Hepatocyte (in vitro differentiated cells): ENCODE data around the gene CINP. TPM values are rescaled to one million over a fixed set of nuclear protein-coding genes. Genes with fewer than 3 reads are reported as not detected.

ENCODE experiments used
- DNase-seq: peaks from one replicate; pipeline ENCODE4 v3.0.0-alpha.2; 2016; ENCODE audit warnings: low spot score
- H2AFZ ChIP-seq: fragments of 200-600 bp; sonication (generic); 2 replicates; pipeline ENCODE4 v1.6.0; 2016; ENCODE audit warnings: antibody characterized with exemption, mild to moderate bottlenecking
- H3K27ac ChIP-seq: fragments of 200-600 bp; sonication (generic); 2 replicates; pipeline ENCODE4 v1.5.1; 2016; ENCODE audit warnings: mild to moderate bottlenecking
- H3K27me3 ChIP-seq: fragments of 200-600 bp; sonication (generic); 2 replicates; pipeline ENCODE4 v1.6.1; 2016
- H3K36me3 ChIP-seq: fragments of 200-600 bp; sonication (generic); replicated peaks from 2 replicates; pipeline ENCODE4 v1.5.1; 2016; ENCODE audit warnings: low read depth; ENCODE audit not compliant: insufficient read depth
- H3K4me1 ChIP-seq: fragments of 200-600 bp; sonication (generic); 2 replicates; pipeline ENCODE4 v1.5.1; 2016; ENCODE audit warnings: mild to moderate bottlenecking, moderate library complexity; ENCODE audit not compliant: insufficient read depth
- H3K4me2 ChIP-seq: fragments of 200-600 bp; sonication (generic); 2 replicates; pipeline ENCODE4 v1.6.0; 2016
- H3K4me3 ChIP-seq: fragments of 200-600 bp; sonication (generic); 2 replicates; pipeline ENCODE4 v1.5.1; 2016; ENCODE audit warnings: mild to moderate bottlenecking
- H3K79me2 ChIP-seq: fragments of 200-600 bp; sonication (generic); 2 replicates; pipeline ENCODE4 v1.6.0; 2017; ENCODE audit warnings: mild to moderate bottlenecking
- H3K9me2 ChIP-seq: fragments of 200-600 bp; sonication (generic); replicated peaks from 2 replicates; pipeline ENCODE4 v1.6.0; 2017; ENCODE audit warnings: mild to moderate bottlenecking; ENCODE audit not compliant: insufficient read depth
- H3K9me3 ChIP-seq: fragments of 200-600 bp; sonication (generic); 2 replicates; pipeline ENCODE4 v1.5.1; 2016; ENCODE audit warnings: low read depth, mild to moderate bottlenecking
- H4K20me1 ChIP-seq: fragments of 200-600 bp; sonication (generic); 2 replicates; pipeline ENCODE4 v1.6.0; 2016; ENCODE audit warnings: mild to moderate bottlenecking; ENCODE audit not compliant: insufficient read depth, poor library complexity, severe bottlenecking
- EZH2 ChIP-seq: fragments of 200-600 bp; sonication (generic); IDR thresholded peaks from 2 replicates; pipeline ENCODE4 v1.6.1; 2016; ENCODE audit warnings: antibody characterized with exemption, mild to moderate bottlenecking, borderline replicate concordance
- EZH2phosphoT487 ChIP-seq: fragments of 200-600 bp; sonication (generic); IDR thresholded peaks from one replicate; pipeline ENCODE4 v1.6.1; 2018; ENCODE audit warnings: antibody characterized with exemption, mild to moderate bottlenecking, low read depth, moderate library complexity; ENCODE audit not compliant: unreplicated experiment, severe bottlenecking
- WGBS: methylation state at CpG from one replicate; pipeline ENCODE4 v1.1.6; 2016; ENCODE audit warnings: low lambda C conversion rate; ENCODE audit errors: missing lambda C conversion rate; 5-methylcytosine and 5-hydroxymethylcytosine counted together
- polyA plus RNA-seq: library from polyadenylated mRNA; unstranded; fragments of >200 nt; fragmentation: Nextera tagmentation; extraction: Ambion mirVana; gene quantifications from 2 replicates; pipeline ENCODE4 v1.2.1, GENCODE V29; 2016
- total RNA-seq: library from RNA; depleted of rRNA; stranded (reverse); fragments of >200 nt; gene quantifications from 2 replicates; pipeline ENCODE4 v1.2.3, GENCODE V29; 2014
- TF ChIP-seq, protein P1 (sequence below): fragments of 200-600 bp; sonication (generic); IDR thresholded peaks from 2 replicates; pipeline ENCODE4 v1.5.1; 2016; ENCODE audit warnings: antibody characterized with exemption, mild to moderate bottlenecking; ENCODE audit not compliant: poor library complexity

Gene CINP
- total and polyA plus RNA-seq, 2 experiments from 2014 or later = 22.9 to 40.2 TPM

DNA sequence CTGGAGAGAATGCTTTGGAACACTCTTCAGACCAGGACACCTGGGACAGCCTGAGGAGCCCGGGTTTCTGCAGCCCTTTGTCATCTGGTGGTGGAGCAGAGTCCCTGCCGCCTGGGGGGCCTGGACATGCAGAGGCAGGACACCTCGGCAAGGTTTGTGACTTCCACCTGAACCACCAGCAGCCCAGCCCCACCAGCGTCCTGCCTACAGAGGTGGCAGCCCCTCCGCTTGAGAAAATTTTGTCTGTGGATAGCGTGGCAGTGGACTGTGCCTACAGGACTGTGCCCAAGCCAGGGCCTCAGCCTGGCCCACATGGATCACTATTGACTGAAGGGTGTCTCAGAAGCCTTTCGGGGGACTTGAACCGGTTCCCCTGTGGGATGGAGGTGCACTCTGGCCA lies 21.1 kb downstream of the CINP start:
- Histone ChIP-seq H3K79me2 (no peaks in the 10 kb centered on the region), H3K9me2 (no peaks in the 10 kb centered on the region), H3K4me2 (no peak overlapping the region), H3K27ac (no peak overlapping the region), H3K36me3 (no peaks in the 10 kb centered on the region), H2AFZ (no peak overlapping the region), H3K27me3 (no peaks in the 10 kb centered on the region), H3K4me1 (no peaks in the 10 kb centered on the region), H4K20me1 (no peaks in the 10 kb centered on the region), H3K9me3 (no peaks in the 10 kb centered on the region), H3K4me3 (no peak overlapping the region)
- TF ChIP-seq EZH2 = no peak
- no peak for TF ChIP-seq EZH2phosphoT487
- TF ChIP-seq, protein P1, sequence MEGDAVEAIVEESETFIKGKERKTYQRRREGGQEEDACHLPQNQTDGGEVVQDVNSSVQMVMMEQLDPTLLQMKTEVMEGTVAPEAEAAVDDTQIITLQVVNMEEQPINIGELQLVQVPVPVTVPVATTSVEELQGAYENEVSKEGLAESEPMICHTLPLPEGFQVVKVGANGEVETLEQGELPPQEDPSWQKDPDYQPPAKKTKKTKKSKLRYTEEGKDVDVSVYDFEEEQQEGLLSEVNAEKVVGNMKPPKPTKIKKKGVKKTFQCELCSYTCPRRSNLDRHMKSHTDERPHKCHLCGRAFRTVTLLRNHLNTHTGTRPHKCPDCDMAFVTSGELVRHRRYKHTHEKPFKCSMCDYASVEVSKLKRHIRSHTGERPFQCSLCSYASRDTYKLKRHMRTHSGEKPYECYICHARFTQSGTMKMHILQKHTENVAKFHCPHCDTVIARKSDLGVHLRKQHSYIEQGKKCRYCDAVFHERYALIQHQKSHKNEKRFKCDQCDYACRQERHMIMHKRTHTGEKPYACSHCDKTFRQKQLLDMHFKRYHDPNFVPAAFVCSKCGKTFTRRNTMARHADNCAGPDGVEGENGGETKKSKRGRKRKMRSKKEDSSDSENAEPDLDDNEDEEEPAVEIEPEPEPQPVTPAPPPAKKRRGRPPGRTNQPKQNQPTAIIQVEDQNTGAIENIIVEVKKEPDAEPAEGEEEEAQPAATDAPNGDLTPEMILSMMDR = no peak
- no peak for DNase-seq
- 93% methylated on average over 8 of the region's 8 CpGs for WGBS

DNA sequence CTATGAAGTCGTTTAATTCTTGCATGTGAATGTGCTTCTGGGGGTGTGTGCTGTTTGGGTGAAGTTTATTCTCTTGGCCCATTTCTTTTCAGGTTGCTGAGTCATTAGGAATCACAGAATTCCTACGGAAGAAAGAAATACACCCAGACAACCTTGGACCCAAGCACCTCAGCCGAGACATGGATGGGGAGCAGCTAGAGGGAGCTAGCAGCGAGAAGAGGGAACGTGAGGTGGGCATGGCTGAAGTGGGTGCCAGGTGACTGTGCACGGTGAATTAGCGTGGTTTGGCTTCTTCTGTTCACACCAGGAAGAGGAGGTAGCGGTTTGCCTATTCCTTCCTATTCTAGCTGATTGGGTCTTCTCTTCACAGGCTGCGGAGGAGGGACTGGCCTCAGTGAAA lies 24.0 kb downstream of the CINP start:
- Histone ChIP-seq H3K4me2 (no peak overlapping the region), H4K20me1 (no peaks in the 10 kb centered on the region), H3K9me2 (no peaks in the 10 kb centered on the region), H2AFZ (no peak overlapping the region), H3K79me2 (no peaks in the 10 kb centered on the region), H3K4me1 (no peaks in the 10 kb centered on the region), H3K4me3 (no peak overlapping the region), H3K27ac (no peak overlapping the region), H3K27me3 (no peaks in the 10 kb centered on the region), H3K9me3 (no peaks in the 10 kb centered on the region), H3K36me3 (no peaks in the 10 kb centered on the region)
- no peak for TF ChIP-seq EZH2
- TF ChIP-seq, protein P1 = no peak
- no peak for TF ChIP-seq EZH2phosphoT487
- WGBS = 94% methylated on average over 9 of the region's 9 CpGs
- no peak for DNase-seq

DNA sequence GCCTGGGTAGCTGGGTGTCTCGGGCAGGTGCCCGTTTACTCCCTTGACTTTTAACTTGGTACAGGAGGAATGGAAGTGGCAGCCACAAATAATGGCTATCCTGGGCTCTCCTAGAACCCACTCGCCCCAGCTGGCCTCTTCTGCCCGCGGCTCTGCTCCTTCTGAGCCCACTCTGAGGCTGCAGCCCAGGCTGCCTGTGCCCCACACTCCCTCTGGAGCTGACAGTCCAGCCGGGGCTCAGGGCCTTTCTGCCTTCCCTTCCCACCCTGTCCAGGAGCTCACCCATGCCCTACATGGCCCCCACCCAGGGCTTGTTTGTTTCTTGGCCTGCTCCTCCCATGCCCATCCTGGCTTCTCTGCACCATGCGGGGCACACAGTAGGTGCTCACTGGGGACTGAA lies 27.5 kb downstream of the CINP start:
- 93% methylated on average over 7 of the region's 7 CpGs for WGBS
- Histone ChIP-seq H3K9me3 (no peaks in the 10 kb centered on the region), H3K36me3 (no peaks in the 10 kb centered on the region), H3K4me3 (no peak overlapping the region), H3K4me2 (no peak overlapping the region), H2AFZ (no peak overlapping the region), H3K4me1 (no peaks in the 10 kb centered on the region), H3K79me2 (no peaks in the 10 kb centered on the region), H3K9me2 (no peaks in the 10 kb centered on the region), H3K27ac (no peak overlapping the region), H4K20me1 (no peaks in the 10 kb centered on the region), H3K27me3 (no peaks in the 10 kb centered on the region)
- DNase-seq = no peak
- TF ChIP-seq EZH2 = no peak
- TF ChIP-seq, protein P1 = no peak
- no peak for TF ChIP-seq EZH2phosphoT487
